Measurements from ENCODE around the gene AMOTL1. TPM values are rescaled to one million over a fixed set of nuclear protein-coding genes. Genes with fewer than 3 reads are reported as not detected.

AMOTL1 gene
- total and polyA plus RNA-seq, 2 donors (not counting 3 experiments of a cell fraction or from before 2014, with no cell fraction given): 12.5 to 37.8 TPM

DNA sequence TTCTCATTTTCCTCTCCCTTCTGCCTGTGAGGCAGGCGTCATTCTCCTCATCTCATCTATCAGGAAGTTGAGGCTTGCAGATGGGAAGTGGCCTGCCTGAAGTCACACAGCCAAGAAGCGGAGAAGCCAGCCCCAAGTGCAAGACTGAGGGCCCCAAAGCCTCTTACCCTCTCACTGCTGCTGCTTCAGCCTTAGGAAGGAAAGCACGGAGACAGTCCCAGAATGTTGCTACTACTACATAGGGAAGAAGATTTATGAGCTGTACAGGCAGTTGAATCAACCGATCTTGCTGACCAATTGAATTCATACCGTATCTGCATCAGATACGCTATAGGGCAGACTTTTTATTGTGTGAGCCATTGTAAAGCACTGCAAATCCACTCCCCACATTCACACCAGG lies 116.2 kb downstream of the AMOTL1 start:
- H3K79me2 ChIP-seq (ENCODE audit: control insufficient read depth, insufficient read depth, low read length): no peaks in the 10 kb centered on the region
- no peaks in the 10 kb centered on the region for H3K27me3 ChIP-seq (ENCODE audit: control insufficient read depth in 2 of 2, insufficient read depth in 2 of 2, low read length in 2 of 2)
- no peak overlapping the region for H3K4me2 ChIP-seq (ENCODE audit: insufficient read depth, low read length)
- H3K9me3 ChIP-seq (replicated peaks; ENCODE audit: control insufficient read depth, insufficient read depth, low read length): no peaks in the 10 kb centered on the region
- no peak overlapping the region for H3K9ac ChIP-seq (replicated peaks; ENCODE audit: extremely low read depth, insufficient read depth, low read length)
- FAIRE-seq: no peak
- H2AFZ ChIP-seq (ENCODE audit: low read depth, low read length): no peak overlapping the region
- BruUV-seq (replicated peaks): no TSS peak
- ChIA-PET CTCF (no interaction called here), POLR2A (no interaction called here)
- TF ChIP-seq POLR2AphosphoS5 (IDR thresholded peaks at IDR 0.05; ENCODE audit: insufficient read depth, low read depth, low read length) (no peak), CTCF (IDR thresholded peaks at IDR 0.05; ENCODE audit: extremely low read depth in 1 of 2, insufficient read depth in 1 of 2, low read depth in 1 of 2, low read length in 2 of 2) (no peak), FOS (IDR thresholded peaks at IDR 0.05; ENCODE audit: borderline replicate concordance, insufficient read depth, low read length) (no peak), JUN (IDR thresholded peaks at IDR 0.05; ENCODE audit: borderline replicate concordance, insufficient read depth, insufficient read length, low read depth) (no peak)
- H3K4me1 ChIP-seq (ENCODE audit: control insufficient read depth, extremely low read depth, insufficient read depth, low read length): no peaks in the 10 kb centered on the region
- no peaks in the 10 kb centered on the region for H3K9me1 ChIP-seq (replicated peaks; ENCODE audit: control insufficient read depth, extremely low read depth, insufficient read depth, low read length)
- no peaks in the 10 kb centered on the region for H4K20me1 ChIP-seq (replicated peaks; ENCODE audit: control insufficient read depth, extremely low read depth, insufficient read depth, low read length)
- no peak for DNase-seq (ENCODE audit: low read depth, low spot score)
- intact Hi-C loops (cut with micrococcal nuclease) (no loop called here), dilution Hi-C loops (cut with MboI; ENCODE audit: extremely low pct_ligation_motif_present, low sequenced_read_pairs) (no loop called here)
- H3K27ac ChIP-seq (ENCODE audit: insufficient read depth, low read depth, low read length): no peak overlapping the region
- no peak overlapping the region for H3K4me3 ChIP-seq (replicated peaks in 1 of 3; ENCODE audit: insufficient read depth in 1 of 3, low read depth in 1 of 3, low read length in 3 of 3)
- H3K36me3 ChIP-seq (ENCODE audit: control insufficient read depth in 2 of 2, extremely low read depth in 1 of 2, insufficient read depth in 2 of 2, low read length in 2 of 2): peaks cover 3 to 4% of the 10 kb centered on the region in 2 experiments

GRCh38 chr11:94885133-94885532 lies 117.0 kb downstream of the AMOTL1 start:
- Histone ChIP-seq H3K27ac (ENCODE audit: insufficient read depth, low read depth, low read length) (no peak overlapping the region), H3K9me1 (replicated peaks; ENCODE audit: control insufficient read depth, extremely low read depth, insufficient read depth, low read length) (no peaks in the 10 kb centered on the region), H3K79me2 (ENCODE audit: control insufficient read depth, insufficient read depth, low read length) (no peaks in the 10 kb centered on the region), H4K20me1 (replicated peaks; ENCODE audit: control insufficient read depth, extremely low read depth, insufficient read depth, low read length) (no peaks in the 10 kb centered on the region), H3K4me2 (ENCODE audit: insufficient read depth, low read length) (no peak overlapping the region), H3K4me1 (ENCODE audit: control insufficient read depth, extremely low read depth, insufficient read depth, low read length) (no peaks in the 10 kb centered on the region), H3K36me3 (ENCODE audit: control insufficient read depth in 2 of 2, extremely low read depth in 1 of 2, insufficient read depth in 2 of 2, low read length in 2 of 2) (peaks cover 2 to 3% of the 10 kb centered on the region in 2 experiments), H3K27me3 (ENCODE audit: control insufficient read depth in 2 of 2, insufficient read depth in 2 of 2, low read length in 2 of 2) (no peaks in the 10 kb centered on the region), H3K4me3 (replicated peaks in 1 of 3; ENCODE audit: insufficient read depth in 1 of 3, low read depth in 1 of 3, low read length in 3 of 3) (no peak overlapping the region), H2AFZ (ENCODE audit: low read depth, low read length) (no peak overlapping the region), H3K9me3 (replicated peaks; ENCODE audit: control insufficient read depth, insufficient read depth, low read length) (no peaks in the 10 kb centered on the region), H3K9ac (replicated peaks; ENCODE audit: extremely low read depth, insufficient read depth, low read length) (no peak overlapping the region)
- FAIRE-seq (no peak), DNase-seq (ENCODE audit: low read depth, low spot score) (no peak)
- ChIA-PET POLR2A (no interaction called here), CTCF (interaction anchor here (3.0 kb wide), 1 partner anchor 12 kb away, joined by 16 read pairs; no protein-coding TSS in a partner anchor)
- dilution Hi-C loops (cut with MboI; ENCODE audit: extremely low pct_ligation_motif_present, low sequenced_read_pairs): no loop called here
- no TSS peak for BruUV-seq (replicated peaks)
- intact Hi-C loops (cut with micrococcal nuclease): no loop called here
- no peak for TF ChIP-seq POLR2AphosphoS5 (IDR thresholded peaks at IDR 0.05; ENCODE audit: insufficient read depth, low read depth, low read length)
- TF ChIP-seq MYC (IDR thresholded peaks at IDR 0.05; ENCODE audit: low read depth, low read length): no peak
- TF ChIP-seq JUN (IDR thresholded peaks at IDR 0.05; ENCODE audit: borderline replicate concordance, insufficient read depth, insufficient read length, low read depth): no peak
- no peak for TF ChIP-seq EZH2 (IDR thresholded peaks at IDR 0.05; ENCODE audit: borderline replicate concordance, low read depth, low read length, severe bottlenecking)
- no peak for TF ChIP-seq FOS (IDR thresholded peaks at IDR 0.05; ENCODE audit: borderline replicate concordance, insufficient read depth, low read length)
- no peak for TF ChIP-seq MAX (IDR thresholded peaks at IDR 0.05; ENCODE audit: insufficient read depth, insufficient read length)
- no peak for TF ChIP-seq CTCF (IDR thresholded peaks at IDR 0.05; ENCODE audit: extremely low read depth in 1 of 2, insufficient read depth in 1 of 2, low read depth in 1 of 2, low read length in 2 of 2)
- no peak for TF ChIP-seq GATA2 (IDR thresholded peaks at IDR 0.05; ENCODE audit: insufficient read depth, insufficient read length, low read depth, low read length)
- no peak for TF ChIP-seq POLR2A (IDR thresholded peaks at IDR 0.05; ENCODE audit: low read depth, low read length)

All from endothelial cell of umbilical vein (primary cell).